Tibial nerve (tissue), 4 donors: ENCODE data around the gene LCE5A. TPM values are rescaled to one million over a fixed set of nuclear protein-coding genes. Genes with fewer than 3 reads are reported as not detected.

Experiments used
- DNase-seq, 2 donors: peaks; one replicate each; pipeline ENCODE4 v3.0.0-alpha.2; 2019; ENCODE audit warnings: low spot score in 2 of 2
- H3K27ac ChIP-seq, 4 donors: fragments of 200-600 bp; sonication (generic) in 3 of 4; one replicate each; pipeline ENCODE4 v1.5.1; 2017 to 2019; ENCODE audit warnings: mild to moderate bottlenecking in 1 of 4
- H3K27me3 ChIP-seq, 2 donors: fragments of 200-600 bp; sonication (generic) in 1 of 2; one replicate each; pipeline versions ENCODE4 v1.5.1 to v1.6.0; 2017 to 2019
- H3K36me3 ChIP-seq, 3 donors: fragments of 200-600 bp; sonication (generic); one replicate each; pipeline ENCODE4 v1.5.1; 2018 to 2019
- H3K4me1 ChIP-seq, 4 donors: fragments of 200-600 bp; sonication (generic) in 3 of 4; one replicate each; pipeline ENCODE4 v1.5.1; 2017 to 2019
- H3K4me3 ChIP-seq, 4 donors: fragments of 200-600 bp; sonication (generic) in 3 of 4; one replicate each; pipeline ENCODE4 v1.5.1; 2017 to 2019; ENCODE audit warnings: mild to moderate bottlenecking in 1 of 4, moderate library complexity in 1 of 4
- H3K9me3 ChIP-seq, 4 donors: fragments of 200-600 bp; sonication (generic) in 3 of 4; one replicate each; pipeline ENCODE4 v1.5.1; 2017 to 2019
- CTCF ChIP-seq, 5 experiments: fragments of 200-600 bp in 3 of 5; fragments of 450-650 bp in 2 of 5; sonication (generic) in 3 of 5; IDR thresholded peaks; one replicate each; pipeline ENCODE4 v1.5.1; 2016 to 2019; ENCODE audit warnings: antibody characterized with exemption in 5 of 5, mild to moderate bottlenecking in 3 of 5, moderate library complexity in 2 of 5
- EP300 ChIP-seq, 2 donors: sonication (generic); formaldehyde crosslinking; IDR thresholded peaks; one replicate each; pipeline ENCODE4 v1.6.1; 2017; ENCODE audit warnings: antibody characterized with exemption in 2 of 2, mild to moderate bottlenecking in 1 of 2
- POLR2A ChIP-seq, 2 donors: fragments of 450-650 bp; IDR thresholded peaks; one replicate each; pipeline ENCODE4 v1.6.1; 2017; ENCODE audit warnings: antibody characterized with exemption in 2 of 2, mild to moderate bottlenecking in 2 of 2, moderate library complexity in 2 of 2
- WGBS, 2 donors: methylation state at CpG; one replicate each; pipeline ENCODE4 v1.1.5; 2018; 5-methylcytosine and 5-hydroxymethylcytosine counted together
- total RNA-seq, 4 donors: library from RNA; depleted of rRNA; stranded (reverse); fragments of >200 nt; gene quantifications; one replicate each; pipeline ENCODE4 v1.1.0, GENCODE V29; 2016

The LCE5A gene
- total RNA-seq, 4 donors from 2014 or later, result not detected

- H3K4me3 ChIP-seq, result no peak overlapping the region
- DNase-seq, result no peak
- H3K36me3 ChIP-seq, result no peaks in the 10 kb centered on the region
- peaks cover 0 to 35% of the 10 kb centered on the region in 2 donors for H3K27me3 ChIP-seq
- WGBS, 2 donors, result 76 to 81% methylated on average over 7 of the region's 7 CpGs
- H3K27ac ChIP-seq, result no peak overlapping the region
- TF ChIP-seq POLR2A (IDR thresholded peaks at IDR 0.05), result no peak
- TF ChIP-seq EP300 (IDR thresholded peaks at IDR 0.05), result no peak
- H3K4me1 ChIP-seq, result peaks cover 0 to 10% (median 4%) of the 10 kb centered on the region in 4 donors
- no peaks in the 10 kb centered on the region for H3K9me3 ChIP-seq
These were observed 5.5 kb downstream of the LCE5A start for GRCh38 chr1:152516082-152516481.

DNA sequence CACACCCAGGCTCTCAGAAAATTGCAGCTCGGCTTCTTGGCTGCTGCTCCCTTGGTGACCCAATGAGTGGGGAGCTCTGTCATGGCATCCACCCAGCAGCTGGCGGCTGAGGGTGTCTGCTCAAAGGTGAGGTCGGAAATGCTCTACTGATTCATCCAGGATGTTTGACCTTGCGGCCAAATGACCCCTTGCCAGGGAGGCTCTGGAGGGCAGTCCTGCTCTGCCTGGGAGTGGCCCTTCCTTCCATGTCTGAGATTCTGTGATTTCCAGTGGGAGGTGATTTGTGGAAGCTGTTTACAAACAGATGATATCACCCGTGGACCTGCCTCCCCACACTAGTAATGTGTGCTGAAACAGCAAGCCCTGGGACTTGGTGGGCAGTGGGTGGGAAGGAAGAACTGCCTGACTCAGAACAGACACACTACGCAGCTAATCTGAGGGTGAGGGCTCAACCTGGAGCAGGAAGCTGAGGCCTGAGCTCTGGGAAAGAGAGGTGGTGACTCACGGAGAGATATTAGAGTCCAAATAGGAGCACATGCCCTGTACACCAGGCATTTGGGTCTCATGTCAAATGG, 6.7 kb downstream of the LCE5A start:
- H3K27ac ChIP-seq, result no peak overlapping the region
- H3K27me3 ChIP-seq, result peaks cover 0 to 30% of the 10 kb centered on the region in 2 donors
- no peak for DNase-seq
- peaks cover 0 to 10% (median 4%) of the 10 kb centered on the region in 4 donors for H3K4me1 ChIP-seq
- peaks cover 0 to under 1% (median 0%) of the 10 kb centered on the region in 4 donors for H3K9me3 ChIP-seq
- no peaks in the 10 kb centered on the region for H3K36me3 ChIP-seq
- H3K4me3 ChIP-seq, result no peak overlapping the region
- no peak for TF ChIP-seq EP300 (IDR thresholded peaks at IDR 0.05)
- TF ChIP-seq POLR2A (IDR thresholded peaks at IDR 0.05), result no peak
- no peak for TF ChIP-seq CTCF (IDR thresholded peaks at IDR 0.05)
- WGBS, 2 donors, result 64 to 65% methylated on average over 7 of the region's 7 CpGs

DNA sequence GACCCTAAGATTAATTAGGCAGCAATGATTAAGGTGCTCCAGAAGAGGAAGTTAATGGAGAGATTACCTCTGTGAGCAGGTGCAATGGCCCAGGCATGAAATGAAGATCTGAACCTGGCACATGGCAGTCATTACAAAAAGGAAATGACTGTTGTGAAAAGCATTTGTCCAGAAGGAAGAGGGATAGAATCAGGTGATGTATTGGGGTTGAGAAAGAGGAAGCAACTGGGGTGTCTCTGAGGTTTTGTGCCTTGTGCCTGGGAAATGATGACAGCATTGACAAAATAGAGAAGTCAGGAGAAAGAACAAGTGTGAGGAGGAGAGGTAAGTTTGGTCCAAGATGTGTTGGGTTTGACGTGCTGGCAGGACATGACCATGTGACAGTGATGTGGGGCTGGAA, 9.2 kb downstream of the LCE5A start:
- WGBS, 2 donors, result 54 to 72% methylated on average over 1 of the region's 1 CpG
- TF ChIP-seq CTCF (IDR thresholded peaks at IDR 0.05) (no peak), EP300 (IDR thresholded peaks at IDR 0.05) (no peak), POLR2A (IDR thresholded peaks at IDR 0.05) (no peak)
- Histone ChIP-seq H3K36me3 (no peaks in the 10 kb centered on the region), H3K27me3 (peaks cover 0 to 22% of the 10 kb centered on the region in 2 donors), H3K4me1 (peaks cover 0 to 9% (median 4%) of the 10 kb centered on the region in 4 donors), H3K9me3 (peaks cover 0 to 13% (median 0%) of the 10 kb centered on the region in 4 donors), H3K27ac (no peak overlapping the region), H3K4me3 (no peak overlapping the region)
- DNase-seq, result no peak

GRCh38 chr1:152520561-152521090, 10.0 kb downstream of the LCE5A start:
- Histone ChIP-seq H3K27ac (no peak overlapping the region), H3K36me3 (no peaks in the 10 kb centered on the region), H3K4me1 (peaks cover 0 to 1% (median under 1%) of the 10 kb centered on the region in 4 donors), H3K9me3 (peaks cover 0 to 13% (median 0%) of the 10 kb centered on the region in 4 donors), H3K27me3 (peaks cover 0 to 14% of the 10 kb centered on the region in 2 donors), H3K4me3 (no peak overlapping the region)
- TF ChIP-seq POLR2A (IDR thresholded peaks at IDR 0.05), result no peak
- TF ChIP-seq EP300 (IDR thresholded peaks at IDR 0.05), result no peak
- no peak for TF ChIP-seq CTCF (IDR thresholded peaks at IDR 0.05)
- WGBS, 2 donors, result 62% methylated on average over 4 of the region's 4 CpGs
- no peak for DNase-seq

DNA sequence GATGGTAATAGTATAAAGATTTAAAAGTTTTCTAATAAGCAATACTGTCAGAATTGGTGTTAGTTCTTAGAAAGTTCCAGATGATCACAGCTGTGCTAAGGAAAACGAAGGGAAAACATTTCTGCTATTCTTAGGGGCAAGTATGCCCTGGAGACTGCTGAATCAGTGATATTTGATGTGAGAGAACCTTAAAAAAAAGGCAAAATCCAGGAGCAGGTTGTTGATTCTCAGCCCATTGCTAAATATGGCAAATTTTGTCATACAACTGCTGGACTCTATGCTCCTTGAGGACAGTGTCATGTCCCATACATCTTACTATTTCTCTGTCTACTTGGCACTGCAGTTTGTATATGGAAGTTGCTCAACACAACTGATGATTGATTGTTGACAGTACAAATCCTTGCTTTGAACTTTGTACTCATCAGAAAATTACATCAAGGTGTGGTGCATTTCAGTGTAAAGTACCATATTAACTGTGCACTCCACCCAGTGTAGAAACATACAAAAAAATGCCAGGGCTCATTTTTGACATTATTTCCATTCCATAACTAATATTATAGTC, 14.6 kb downstream of the LCE5A start:
- 14 to 21% methylated on average over 1 of the region's 1 CpG for WGBS, 2 donors
- no peaks in the 10 kb centered on the region for H3K4me1 ChIP-seq
- no peak for DNase-seq
- no peaks in the 10 kb centered on the region for H3K27me3 ChIP-seq
- H3K4me3 ChIP-seq, result no peak overlapping the region
- H3K36me3 ChIP-seq, result no peaks in the 10 kb centered on the region
- H3K27ac ChIP-seq, result no peak overlapping the region
- TF ChIP-seq POLR2A (IDR thresholded peaks at IDR 0.05) (no peak), CTCF (IDR thresholded peaks at IDR 0.05) (no peak), EP300 (IDR thresholded peaks at IDR 0.05) (no peak)
- H3K9me3 ChIP-seq, result peaks cover 0 to 16% (median 0%) of the 10 kb centered on the region in 4 donors
